Endothelial cell of umbilical vein (primary cell): Measurements from ENCODE around the gene KDSR. TPM values are rescaled to one million over a fixed set of nuclear protein-coding genes. Genes with fewer than 3 reads are reported as not detected.

Source experiments
- BruUV-seq: library from RNA; stranded (reverse); fragments of 400-500 nt; replicated peaks from 2 replicates; lab custom pipeline; 2021; lab: Mats Ljungman, UMichigan
- CTCF ChIA-PET: fragments of 300-600, 350-600 bp; sonication (Branson Sonifier 250); formaldehyde crosslinking; loops from one replicate; lab custom pipeline; 2021; ENCODE audit warnings: antibody characterized with exemption, inconsistent platforms; lab: Charles Lee
- POLR2A ChIA-PET: fragments of 300-600, 350-600 bp; sonication (Branson Sonifier 250); formaldehyde crosslinking; loops from one replicate; lab custom pipeline; 2021; ENCODE audit warnings: antibody characterized with exemption, inconsistent platforms; lab: Charles Lee
- DNase-seq: peaks from one replicate; pipeline ENCODE4 v3.0.0-alpha.2; 2011; ENCODE audit warnings: low read depth, low spot score
- FAIRE-seq: peaks from 2 replicates; lab custom pipeline; 2011; peaks lifted over from hg19 to GRCh38; lab: Jason Lieb, UNC
- H2AFZ ChIP-seq: 2 replicates; pipeline ENCODE4 v1.6.0; 2012; ENCODE audit warnings: low read depth, low read length, control low read depth, inconsistent platforms
- H3K27ac ChIP-seq: 2 replicates; pipeline ENCODE4 v1.5.1; 2011; ENCODE audit warnings: low read depth, mild to moderate bottlenecking, control low read depth, low read length, moderate library complexity; ENCODE audit not compliant: insufficient read depth
- H3K27me3 ChIP-seq, 2 experiments: 2 replicates each; pipeline versions ENCODE4 v1.6.0 to v1.6.1; 2011; ENCODE audit warnings: low read length in 2 of 2, mixed read lengths in 1 of 2; ENCODE audit not compliant: control insufficient read depth in 2 of 2, insufficient read depth in 2 of 2
- H3K36me3 ChIP-seq, 2 experiments: 2 replicates in 1 of 2; 3 replicates in 1 of 2; pipeline ENCODE4 v1.5.1; 2011; ENCODE audit warnings: low read length in 2 of 2, mild to moderate bottlenecking in 1 of 2, moderate library complexity in 1 of 2; ENCODE audit not compliant: control insufficient read depth in 2 of 2, insufficient read depth in 2 of 2; ENCODE audit errors: extremely low read depth in 1 of 2
- H3K4me1 ChIP-seq: 3 replicates; pipeline ENCODE4 v1.5.1; 2011; ENCODE audit warnings: mild to moderate bottlenecking, low read length; ENCODE audit not compliant: control insufficient read depth, insufficient read depth; ENCODE audit errors: extremely low read depth
- H3K4me2 ChIP-seq: 2 replicates; pipeline ENCODE4 v1.6.1; 2011; ENCODE audit warnings: low read length, control low read depth, mixed read lengths; ENCODE audit not compliant: insufficient read depth
- H3K4me3 ChIP-seq, 3 experiments: fragments of 200-600 bp in 1 of 3; sonication (generic), shearing (Covaris generic) in 1 of 3; replicated peaks in 1 of 3; 2 replicates each; pipeline ENCODE4 v1.5.1; 2011 to 2016; ENCODE audit warnings: control low read depth in 3 of 3, low read length in 3 of 3, mild to moderate bottlenecking in 2 of 3, inconsistent platforms in 1 of 3, low read depth in 1 of 3, moderate library complexity in 1 of 3; ENCODE audit not compliant: insufficient read depth in 1 of 3
- H3K79me2 ChIP-seq: 2 replicates; pipeline ENCODE4 v1.6.0; 2012; ENCODE audit warnings: low read length, inconsistent platforms; ENCODE audit not compliant: control insufficient read depth, insufficient read depth
- H3K9ac ChIP-seq: replicated peaks from 2 replicates; pipeline ENCODE3; 2011; ENCODE audit warnings: low read length, control low read depth; ENCODE audit not compliant: insufficient read depth; ENCODE audit errors: extremely low read depth
- H3K9me1 ChIP-seq: replicated peaks from 3 replicates; pipeline ENCODE4 v1.6.0; 2011; ENCODE audit warnings: mild to moderate bottlenecking, low read length; ENCODE audit not compliant: control insufficient read depth, insufficient read depth; ENCODE audit errors: extremely low read depth
- H3K9me3 ChIP-seq: replicated peaks from 2 replicates; pipeline ENCODE4 v1.5.1; 2012; ENCODE audit warnings: low read length, inconsistent platforms; ENCODE audit not compliant: control insufficient read depth, insufficient read depth
- H4K20me1 ChIP-seq: replicated peaks from 2 replicates; pipeline ENCODE3; 2011; ENCODE audit warnings: mild to moderate bottlenecking, low read length; ENCODE audit not compliant: control insufficient read depth, insufficient read depth; ENCODE audit errors: extremely low read depth
- CTCF ChIP-seq, 2 donors: IDR thresholded peaks; 1 replicate in 1 of 2; 2 replicates in 1 of 2; pipeline ENCODE4 v1.5.1; 2011; ENCODE audit warnings: low read length in 2 of 2, mild to moderate bottlenecking in 2 of 2, moderate library complexity in 2 of 2, control low read depth in 1 of 2, inconsistent platforms in 1 of 2, low read depth in 1 of 2; ENCODE audit not compliant: insufficient read depth in 1 of 2; ENCODE audit errors: extremely low read depth in 1 of 2
- EZH2 ChIP-seq: IDR thresholded peaks from 2 replicates; pipeline ENCODE4 v1.6.1; 2012; ENCODE audit warnings: borderline replicate concordance, low read depth, mild to moderate bottlenecking, moderate library complexity, low read length, inconsistent platforms; ENCODE audit not compliant: severe bottlenecking
- FOS ChIP-seq: IDR thresholded peaks from 2 replicates; pipeline ENCODE4 v1.6.1; 2011; ENCODE audit warnings: mild to moderate bottlenecking, low read length, moderate library complexity, borderline replicate concordance; ENCODE audit not compliant: insufficient read depth
- JUN ChIP-seq: IDR thresholded peaks from 2 replicates; pipeline ENCODE4 v1.6.1; 2011; ENCODE audit warnings: borderline replicate concordance, low read depth; ENCODE audit not compliant: insufficient read length, insufficient read depth
- MYC ChIP-seq: IDR thresholded peaks from one replicate; pipeline ENCODE4 v1.6.1; 2011; ENCODE audit warnings: mild to moderate bottlenecking, low read depth, low read length
- POLR2A ChIP-seq: IDR thresholded peaks from 2 replicates; pipeline ENCODE4 v1.6.1; 2012; ENCODE audit warnings: low read depth, mild to moderate bottlenecking, control low read depth, low read length
- POLR2AphosphoS5 ChIP-seq: IDR thresholded peaks from 2 replicates; pipeline ENCODE4 v1.6.1; 2012; ENCODE audit warnings: low read depth, mild to moderate bottlenecking, control low read depth, low read length, moderate library complexity; ENCODE audit not compliant: insufficient read depth
- dilution Hi-C: fragments of 300-500 bp; cut with MboI; formaldehyde crosslinking; loops from one replicate; pipeline ENCODE4 v1.15.0; 2019; ENCODE audit warnings: low sequenced_read_pairs; ENCODE audit not compliant: extremely low pct_ligation_motif_present
- intact Hi-C: fragments of 100-400 bp; cut with micrococcal nuclease; formaldehyde crosslinking; loops from one replicate; pipeline ENCODE4 v1.10.0; 2022
- polyA plus RNA-seq, 4 experiments: library from polyadenylated mRNA; depleted of rRNA in 3 of 4; stranded (reverse) in 3 of 4; unstranded in 1 of 4; fragments of >200 nt; gene quantifications; 2 replicates each; pipeline versions ENCODE4 v1.2.1 to v1.2.3, GENCODE V29; 2011 to 2012; ENCODE audit warnings: missing spikeins in 1 of 4
- total RNA-seq: library from RNA; stranded (reverse); gene quantifications from 2 replicates; pipeline ENCODE4 v1.2.3, GENCODE V29; 2021
- TF ChIP-seq, protein P1 (sequence below): IDR thresholded peaks from 2 replicates; pipeline ENCODE4 v1.6.1; 2011; ENCODE audit not compliant: insufficient read depth, insufficient read length

Gene KDSR
- total and polyA plus RNA-seq, 2 donors (not counting 3 experiments of a cell fraction or from before 2014, with no cell fraction given) = 17.1 to 43.1 TPM

GRCh38 chr18:63302220-63302619 is 64.8 kb downstream of the KDSR start:
- no peak overlapping the region for H3K4me2 ChIP-seq
- no TSS peak for BruUV-seq
- POLR2A ChIA-PET = no interaction called here

DNA sequence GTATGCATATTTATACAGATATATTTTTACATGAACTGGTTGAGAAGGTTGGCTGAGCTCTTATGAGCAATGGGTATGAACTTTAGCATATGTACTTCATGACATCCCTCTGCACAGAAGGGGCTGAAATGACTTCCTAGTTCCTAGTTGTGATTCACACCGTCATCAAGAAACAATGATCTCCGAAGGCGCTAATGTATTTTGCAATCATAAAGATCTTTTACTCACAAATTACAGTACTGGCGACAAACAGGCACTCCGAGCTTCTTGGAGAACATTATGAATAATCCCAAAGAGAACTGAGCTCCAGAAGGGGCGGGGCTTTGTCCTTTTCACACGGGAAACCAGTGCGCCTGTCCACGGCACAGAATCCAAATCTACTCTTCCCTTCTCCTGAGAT is 65.6 kb downstream of the KDSR start:
- dilution Hi-C loops = no loop called here
- POLR2A ChIA-PET = no interaction called here

More at GRCh38 chr18:63302220-63302619, 64.8 kb downstream of the KDSR start:
- no peak overlapping the region for H3K9ac ChIP-seq
- H3K27me3 ChIP-seq = no peaks in the 10 kb centered on the region
- peaks cover 3% of the 10 kb centered on the region for H3K4me1 ChIP-seq
- CTCF ChIA-PET = no interaction called here
- TF ChIP-seq POLR2AphosphoS5 = no peak
- TF ChIP-seq JUN = no peak
- H4K20me1 ChIP-seq = no peaks in the 10 kb centered on the region
- no peaks in the 10 kb centered on the region for H3K9me3 ChIP-seq
- dilution Hi-C loops = no loop called here
- no peak overlapping the region for H3K27ac ChIP-seq
- no peaks in the 10 kb centered on the region for H3K36me3 ChIP-seq
- no peaks in the 10 kb centered on the region for H3K9me1 ChIP-seq
- H3K4me3 ChIP-seq = no peak overlapping the region
- no peak for FAIRE-seq
- peak; percentile 13 for DNase-seq
- H2AFZ ChIP-seq = no peak overlapping the region
- H3K79me2 ChIP-seq = no peaks in the 10 kb centered on the region
- intact Hi-C loops = no loop called here

More for the DNA sequence above, 65.6 kb downstream of the KDSR start:
- Histone ChIP-seq H3K79me2 (no peaks in the 10 kb centered on the region), H3K9me3 (no peaks in the 10 kb centered on the region), H2AFZ (no peak overlapping the region), H3K9ac (no peak overlapping the region), H4K20me1 (no peaks in the 10 kb centered on the region), H3K9me1 (no peaks in the 10 kb centered on the region), H3K4me2 (no peak overlapping the region), H3K36me3 (no peaks in the 10 kb centered on the region), H3K27me3 (no peaks in the 10 kb centered on the region), H3K27ac (no peak overlapping the region), H3K4me3 (no peak overlapping the region), H3K4me1 (peaks cover 3% of the 10 kb centered on the region)
- DNase-seq (no peak), FAIRE-seq (no peak)
- CTCF ChIA-PET = no interaction called here
- BruUV-seq = no TSS peak
- intact Hi-C loops = no loop called here
- TF ChIP-seq POLR2A (no peak), JUN (no peak), CTCF (IDR thresholded peaks at IDR 0.05; ENCODE audit: extremely low read depth in 1 of 2, insufficient read depth in 1 of 2, low read depth in 1 of 2, low read length in 2 of 2) (no peak), POLR2AphosphoS5 (no peak), MYC (no peak), EZH2 (no peak), FOS (no peak)
- TF ChIP-seq, protein P1, sequence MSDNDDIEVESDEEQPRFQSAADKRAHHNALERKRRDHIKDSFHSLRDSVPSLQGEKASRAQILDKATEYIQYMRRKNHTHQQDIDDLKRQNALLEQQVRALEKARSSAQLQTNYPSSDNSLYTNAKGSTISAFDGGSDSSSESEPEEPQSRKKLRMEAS = no peak
